CD4-positive, alpha-beta T cell treated with Interleukin-15 for 4 hours (primary cell): Measurements from ENCODE around the gene PTPRS.
"Not testable (repeated sequence)": the region's sequence is repeated elsewhere in the genome, so short reads cannot be mapped to it uniquely, and the experiment has no call there.

ENCODE experiments used
- DNase-seq: peaks from one replicate; pipeline ENCODE4 v3.0.0-alpha.2; 2020; ENCODE audit warnings: low spot score

Gene PTPRS

DNA sequence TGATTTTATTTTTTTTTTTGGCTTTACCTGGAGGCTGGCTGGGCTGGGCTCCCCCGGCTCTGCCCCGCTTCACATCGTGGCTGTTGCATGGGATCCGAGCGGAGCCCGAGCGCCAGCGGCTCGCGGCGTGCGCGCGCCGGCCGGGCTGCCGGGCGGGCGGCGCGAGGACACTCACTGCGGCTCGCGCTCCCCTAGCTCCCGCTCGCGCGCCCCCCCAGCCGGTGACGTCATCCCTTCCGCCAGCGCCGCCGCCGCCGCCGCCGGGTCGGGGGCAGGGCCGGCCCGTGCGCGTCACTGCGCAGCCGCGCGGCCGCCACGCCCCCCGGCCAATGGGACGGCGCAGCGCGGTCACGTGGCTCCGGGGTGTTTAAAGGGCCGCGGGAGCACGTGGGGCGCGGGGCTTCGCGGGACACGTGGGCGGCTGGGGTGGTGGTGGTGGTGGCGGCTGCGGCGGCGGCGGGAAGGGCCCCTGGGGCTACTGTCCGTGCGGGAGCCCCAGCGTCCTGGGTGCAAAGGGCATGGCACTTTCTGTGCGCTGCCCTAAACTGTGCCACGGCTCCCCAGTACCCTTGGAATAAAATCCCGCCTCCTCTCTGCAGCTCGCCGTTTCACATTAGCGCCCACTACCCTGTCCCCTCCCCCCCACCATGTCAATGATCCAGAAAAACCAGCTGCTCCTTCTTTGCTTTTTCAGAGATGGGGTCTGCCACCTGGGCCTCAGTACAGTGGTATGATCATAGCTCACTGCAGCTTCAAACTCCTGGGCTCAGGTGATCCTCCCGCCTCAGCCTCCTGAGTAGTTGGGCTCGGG lies at the start of gene PTPRS:
PTPRS (minus strand) TSS at position 176 of the 811 bp plus-strand sequence. CDS start 54,672 bp downstream, outside the sequence.
- peak; percentile 45 for DNase-seq

GRCh38 chr19:5389353-5389752 lies 48.7 kb upstream of the PTPRS start:
- no peak for DNase-seq

DNA sequence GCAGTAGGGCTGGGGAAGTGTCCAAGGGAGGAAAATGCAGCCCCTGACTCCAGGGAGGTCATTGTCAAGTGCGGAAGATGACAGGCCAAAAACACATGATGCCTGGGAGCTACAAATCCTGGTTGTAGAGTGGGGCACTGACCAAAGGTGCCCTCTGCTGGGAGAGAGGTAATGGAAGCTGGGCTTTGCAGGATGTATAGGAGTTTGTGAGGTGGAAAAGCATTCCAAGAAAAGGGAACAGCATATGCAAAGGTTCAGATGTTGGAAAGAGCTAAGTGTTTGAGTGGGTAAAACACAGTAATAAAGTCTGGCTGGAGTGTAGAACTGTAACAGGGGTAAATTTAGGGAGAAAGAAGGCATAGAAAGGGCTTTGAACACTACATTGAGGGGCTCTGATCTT lies 46.9 kb upstream of the PTPRS start:
- DNase-seq: no peak

GRCh38 chr19:5386841-5387240 lies 46.2 kb upstream of the PTPRS start:
- no peak for DNase-seq

DNA sequence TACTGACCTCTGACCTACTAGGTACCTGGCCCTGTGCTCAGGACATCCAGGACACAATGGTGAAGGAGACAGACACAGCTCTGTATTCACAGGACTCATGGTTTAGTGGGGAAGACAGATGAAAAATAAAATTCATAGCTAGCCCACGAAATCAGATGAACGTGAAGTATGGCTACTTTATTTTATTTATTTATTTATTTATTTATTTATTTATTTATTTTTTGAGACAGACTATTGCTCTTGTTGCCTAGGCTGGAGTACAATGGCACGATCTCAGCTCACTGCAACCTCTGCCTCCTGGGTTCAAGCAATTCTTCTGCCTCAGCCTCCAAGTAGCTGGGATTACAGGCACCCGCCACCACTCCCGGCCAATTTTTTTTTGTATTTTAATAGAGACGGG lies 40.6 kb upstream of the PTPRS start:
- not testable (repeated sequence) for DNase-seq

- no peak for DNase-seq
Observed at GRCh38 chr19:5380215-5380919, 39.8 kb upstream of the PTPRS start.

DNA sequence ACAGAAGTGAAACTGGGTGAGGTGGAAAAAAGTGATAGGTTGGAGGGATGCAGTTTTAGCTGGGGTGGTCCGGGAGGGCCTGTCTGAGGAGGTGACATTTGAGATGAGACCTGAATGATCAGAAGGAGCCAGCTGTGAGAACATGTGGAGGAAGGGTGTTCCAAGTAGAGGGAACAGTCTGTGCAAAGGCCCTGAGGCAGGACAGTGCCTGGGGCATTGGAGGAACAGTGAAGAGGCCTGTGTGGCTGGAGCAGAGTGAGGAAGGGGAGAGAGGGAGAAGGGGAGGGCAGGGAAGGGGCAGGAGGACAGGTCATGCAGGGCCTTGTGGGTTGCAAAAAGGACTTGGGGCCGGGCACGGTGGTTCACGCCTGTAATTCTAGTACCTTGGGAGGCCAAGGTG lies 36.3 kb upstream of the PTPRS start:
- no peak for DNase-seq

GRCh38 chr19:5372572-5373200 lies 32.1 kb upstream of the PTPRS start:
- DNase-seq: no peak

DNA sequence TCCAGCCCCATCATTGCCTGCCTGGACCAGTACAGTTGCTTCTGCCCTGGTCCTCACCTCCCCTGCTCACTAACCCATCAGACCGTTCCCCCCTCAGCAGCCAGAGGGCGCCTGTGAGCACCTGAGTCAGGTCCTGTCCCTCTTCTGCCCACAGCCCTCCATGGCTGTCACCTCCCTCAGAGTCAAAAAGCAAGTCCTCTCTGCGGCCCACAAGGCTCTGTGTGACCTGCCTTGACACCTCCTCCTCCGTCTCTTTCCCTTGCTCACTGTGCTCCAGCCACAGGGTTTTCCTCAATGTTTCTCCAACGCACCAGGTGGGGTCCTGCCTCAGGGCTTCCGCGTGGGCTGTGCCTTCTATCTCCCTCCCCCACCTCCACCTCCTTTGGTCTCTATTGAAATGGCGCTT lies 29.4 kb upstream of the PTPRS start:
- peak; percentile 25 for DNase-seq

GRCh38 chr19:5369304-5369703 lies 28.7 kb upstream of the PTPRS start:
- DNase-seq: no peak

DNA sequence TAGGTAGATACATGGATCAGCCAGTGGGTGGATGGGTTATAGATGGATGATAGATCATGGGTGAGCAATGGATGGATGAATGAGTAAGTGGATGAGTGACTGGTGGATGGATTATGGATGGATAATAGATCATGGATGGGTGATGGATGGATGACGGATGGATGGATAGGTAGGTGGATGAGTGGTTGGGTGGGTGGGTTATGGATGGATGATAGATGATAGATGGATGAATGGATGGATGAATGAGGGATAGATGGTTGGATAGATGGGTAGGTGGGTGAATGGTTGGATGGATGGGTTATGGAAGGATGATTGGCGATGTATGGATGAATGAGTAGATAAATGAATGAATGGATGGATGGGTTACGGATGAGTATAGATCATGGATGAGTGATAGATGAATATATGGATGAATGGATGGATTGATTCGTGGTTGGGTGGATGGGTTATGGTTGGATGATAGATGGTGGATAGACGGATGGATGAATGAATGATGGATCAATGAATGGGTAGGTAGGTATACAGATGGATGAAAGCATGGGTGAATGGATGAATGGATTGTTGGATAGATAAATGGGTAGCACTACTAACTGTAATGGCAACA lies 27.0 kb upstream of the PTPRS start:
- no peak for DNase-seq

- no peak for DNase-seq
Observed at GRCh38 chr19:5365905-5366304, 25.3 kb upstream of the PTPRS start.

GRCh38 chr19:5364674-5365073 lies 24.1 kb upstream of the PTPRS start:
- DNase-seq: no peak

- DNase-seq: not testable (repeated sequence)
Observed at GRCh38 chr19:5361839-5362238, 21.2 kb upstream of the PTPRS start.

DNA sequence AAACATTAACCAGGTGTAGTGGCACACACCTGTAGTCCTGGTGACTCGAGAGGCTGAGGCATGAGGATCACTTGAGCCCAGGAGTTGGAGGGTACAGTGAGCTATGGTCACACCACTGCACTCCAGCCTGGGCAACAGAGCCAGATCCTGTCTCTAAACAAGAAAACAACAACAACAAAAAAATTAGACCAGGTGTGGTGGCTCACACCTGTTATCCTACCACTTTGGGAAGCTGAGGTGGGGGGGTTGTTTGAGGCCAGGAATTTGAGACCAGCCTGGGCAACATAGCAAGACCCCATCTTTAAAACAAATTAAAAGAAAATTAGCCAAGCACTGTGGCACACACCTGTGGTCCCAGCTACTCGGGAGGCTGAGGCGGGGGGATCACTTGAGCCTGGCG lies 20.8 kb upstream of the PTPRS start:
- no peak for DNase-seq

- DNase-seq: no peak
Observed at GRCh38 chr19:5360003-5360780, 19.6 kb upstream of the PTPRS start.

GRCh38 chr19:5358173-5358800 lies 17.7 kb upstream of the PTPRS start:
- no peak for DNase-seq

DNA sequence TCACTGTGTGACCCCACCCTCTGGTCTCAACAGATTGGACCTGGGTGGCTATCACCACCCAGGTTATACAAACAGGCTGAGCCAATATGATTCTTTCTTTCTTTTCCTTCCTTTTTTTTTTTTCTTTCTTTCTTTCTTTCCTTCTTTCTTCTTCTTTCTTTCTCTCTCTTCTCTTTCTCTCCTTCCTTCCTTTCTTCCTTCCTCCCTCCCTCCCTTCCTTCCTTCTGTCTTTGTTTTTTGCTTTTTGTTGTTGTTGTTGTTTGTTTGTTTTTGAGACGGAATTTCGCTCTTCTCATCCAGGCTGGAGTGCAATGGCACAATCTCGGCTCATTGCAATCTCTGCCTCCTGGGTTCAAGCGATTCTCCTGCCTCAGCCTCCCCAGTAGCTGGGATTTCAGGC lies 17.0 kb upstream of the PTPRS start:
- no peak for DNase-seq

DNA sequence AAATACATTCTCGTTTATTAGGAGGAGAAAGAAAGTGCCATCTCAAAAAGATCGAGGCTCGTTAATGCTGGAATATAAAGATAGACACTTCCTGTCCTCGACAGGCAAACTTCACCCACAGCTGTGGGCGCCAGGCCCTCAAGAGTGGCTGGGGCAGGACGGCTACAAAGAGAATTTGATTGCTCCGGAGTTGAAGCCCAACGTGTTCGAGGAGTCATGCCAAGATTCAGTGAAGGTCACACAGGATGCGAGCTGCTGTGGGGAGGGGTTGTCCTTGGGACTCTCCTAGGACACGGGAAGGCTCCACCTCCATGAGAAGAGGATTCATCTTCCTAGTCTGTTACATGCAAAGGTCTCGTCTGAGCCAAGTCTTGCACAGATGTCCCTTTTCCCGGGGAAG lies 16.3 kb upstream of the PTPRS start:
- no peak for DNase-seq

GRCh38 chr19:5356428-5356827 lies 15.8 kb upstream of the PTPRS start:
- DNase-seq: no peak

DNA sequence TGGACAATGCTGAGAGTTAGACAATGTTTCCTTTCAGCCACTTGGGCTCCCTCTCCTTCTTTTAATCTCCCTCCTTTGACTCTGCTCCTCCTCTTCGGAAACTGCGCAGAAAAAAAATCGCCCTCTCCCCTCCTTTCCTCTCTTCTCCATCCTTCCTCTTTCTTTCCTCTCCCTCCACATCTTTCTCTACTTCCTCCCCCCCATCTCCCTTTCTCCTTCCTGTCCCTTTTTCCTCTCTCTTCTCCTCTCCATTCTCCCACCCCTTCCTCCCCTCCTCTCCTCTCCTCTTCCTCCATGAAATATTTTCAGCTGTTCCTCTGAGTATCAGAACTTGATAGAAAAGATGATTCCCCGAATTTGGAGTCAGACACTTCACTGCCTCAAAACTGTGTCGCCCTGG lies 15.1 kb upstream of the PTPRS start:
- no peak for DNase-seq
